K562 (cell line): ENCODE data around the gene SEMA3C. TPM values are rescaled to one million over a fixed set of nuclear protein-coding genes. Genes with fewer than 3 reads are reported as not detected.

Source experiments
- ATAC-seq: fragments of 200-7000 bp; cut with Tn5 transposase; 3 replicates; pipeline ENCODE4 v1.9.1; 2020; ENCODE audit warnings: moderate library complexity
- BruUV-seq: library from RNA; stranded (reverse); fragments of 400-500 nt; replicated peaks from 2 replicates; lab custom pipeline; 2021; lab: Mats Ljungman, UMichigan
- CTCF ChIA-PET: fragments of 300-600 bp; formaldehyde crosslinking; extraction: SDS; loops from one replicate; lab custom pipeline; 2021; ENCODE audit warnings: low intra/inter-chr PET ratio; lab: Yijun Ruan, JAX
- POLR2A ChIA-PET: fragments of 300-600, 350-650 bp; sonication (Branson Sonifier 250); formaldehyde crosslinking; extraction: SDS; loops from one replicate; lab custom pipeline; 2021; ENCODE audit warnings: antibody characterized with exemption, inconsistent platforms; lab: Yijun Ruan, JAX
- DNase-seq, 4 experiments: peaks; one replicate each; pipeline versions ENCODE4 v3.0.0 to v3.0.0-alpha.2; 2011 to 2018; ENCODE audit warnings: low spot score in 3 of 4, mixed read lengths in 3 of 4; ENCODE audit errors: extremely low read depth in 1 of 4
- FAIRE-seq: peaks from 2 replicates; lab custom pipeline; 2011; peaks lifted over from hg19 to GRCh38; lab: Jason Lieb, UNC
- H2AFZ ChIP-seq: 2 replicates; pipeline ENCODE4 v1.6.0; 2011; ENCODE audit warnings: low read depth, low read length, control low read depth, inconsistent platforms
- H3K27ac ChIP-seq: fragments of 200-600 bp; 3 replicates; pipeline ENCODE4 v1.8.0; 2011; ENCODE audit warnings: low read depth, mild to moderate bottlenecking, control low read depth, inconsistent platforms, low read length, moderate library complexity, mixed read lengths; ENCODE audit errors: extremely low read depth
- H3K27me3 ChIP-seq, 2 experiments: fragments of 300-600 bp in 1 of 2; 2 replicates in 1 of 2; 3 replicates in 1 of 2; pipeline versions ENCODE4 v1.6.0 to v1.8.0; 2011; ENCODE audit warnings: inconsistent platforms in 2 of 2, low read length in 2 of 2, mild to moderate bottlenecking in 1 of 2, mixed read lengths in 1 of 2, moderate library complexity in 1 of 2; ENCODE audit not compliant: control insufficient read depth in 2 of 2, insufficient read depth in 2 of 2
- H3K36me3 ChIP-seq: fragments of 300-600 bp; 3 replicates; pipeline ENCODE4 v1.8.0; 2011; ENCODE audit warnings: mild to moderate bottlenecking, low read length, inconsistent platforms; ENCODE audit not compliant: control insufficient read depth, insufficient read depth
- H3K4me1 ChIP-seq, 2 experiments: fragments of 200-600 bp in 1 of 2; replicated peaks in 1 of 2; 2 replicates in 1 of 2; 3 replicates in 1 of 2; pipeline versions ENCODE4 v1.5.1 to v1.8.0; 2011; ENCODE audit warnings: inconsistent platforms in 2 of 2, low read length in 2 of 2, mild to moderate bottlenecking in 1 of 2, mixed read lengths in 1 of 2, moderate library complexity in 1 of 2; ENCODE audit not compliant: control insufficient read depth in 2 of 2, insufficient read depth in 2 of 2
- H3K4me2 ChIP-seq: 2 replicates; pipeline ENCODE4 v1.6.1; 2011; ENCODE audit warnings: low read length, control low read depth, inconsistent platforms, mixed read lengths; ENCODE audit not compliant: insufficient read depth
- H3K4me3 ChIP-seq: fragments of 200-600 bp; sonication (generic), shearing (Covaris generic); 2 replicates; pipeline ENCODE4 v1.5.1; 2016; ENCODE audit warnings: control low read depth, inconsistent platforms
- H3K79me2 ChIP-seq: fragments of 200-600 bp; 3 replicates; pipeline ENCODE4 v1.8.0; 2011; ENCODE audit warnings: low read length, inconsistent platforms; ENCODE audit not compliant: control insufficient read depth, insufficient read depth
- H3K9ac ChIP-seq, 2 experiments: 2 replicates each; pipeline versions ENCODE4 v1.6.0 to v1.6.1; 2011; ENCODE audit warnings: low read depth in 2 of 2, low read length in 2 of 2, control low read depth in 1 of 2, inconsistent platforms in 1 of 2, mild to moderate bottlenecking in 1 of 2, mixed read lengths in 1 of 2; ENCODE audit not compliant: insufficient read depth in 1 of 2
- H3K9me1 ChIP-seq: one replicate; pipeline ENCODE4 v1.6.0; 2011; ENCODE audit warnings: inconsistent platforms, mild to moderate bottlenecking, low read length, moderate library complexity; ENCODE audit not compliant: control insufficient read depth, insufficient read depth
- H3K9me3 ChIP-seq: replicated peaks from 2 replicates; pipeline ENCODE4 v1.5.1; 2011; ENCODE audit warnings: low read depth, low read length, inconsistent platforms; ENCODE audit not compliant: control insufficient read depth, insufficient read depth
- H4K20me1 ChIP-seq: replicated peaks from 2 replicates; pipeline ENCODE4 v1.6.1; 2011; ENCODE audit warnings: low read length, inconsistent platforms, mixed read lengths; ENCODE audit not compliant: control insufficient read depth, insufficient read depth
- CBFA2T3 ChIP-seq: fragments of 450-650 bp; IDR thresholded peaks from 2 replicates; pipeline ENCODE4 v1.6.1; 2017
- DDX20 ChIP-seq: fragments of 450-650 bp; IDR thresholded peaks from 2 replicates; pipeline ENCODE4 v1.6.1; 2016; ENCODE audit warnings: missing genetic modification characterization, low read depth, mild to moderate bottlenecking, missing compliant biosample characterization, moderate library complexity
- DMBX1 ChIP-seq: fragments of 250-450 bp; sonication (Bioruptor Pico); IDR thresholded peaks from 2 replicates; pipeline ENCODE4 v1.8.0; 2022; ENCODE audit warnings: inconsistent platforms, mild to moderate bottlenecking, moderate library complexity, borderline replicate concordance
- EHMT2 ChIP-seq: fragments of 450-650 bp; IDR thresholded peaks from 2 replicates; pipeline ENCODE4 v1.6.1; 2018; ENCODE audit warnings: antibody characterized with exemption
- LCOR ChIP-seq: sonication (generic); formaldehyde crosslinking; IDR thresholded peaks from 2 replicates; pipeline ENCODE4 v1.8.0; 2022; ENCODE audit warnings: mild to moderate bottlenecking, missing genetic modification reagents
- NFYB ChIP-seq: IDR thresholded peaks from 2 replicates; pipeline ENCODE4 v1.6.1; 2011; ENCODE audit warnings: mild to moderate bottlenecking, moderate library complexity; ENCODE audit not compliant: insufficient read length; ENCODE audit errors: extremely low read depth
- PHB2 ChIP-seq: fragments of 450-650 bp; IDR thresholded peaks from 2 replicates; pipeline ENCODE4 v1.6.1; 2017; ENCODE audit warnings: low read depth
- RBM17 ChIP-seq: fragments of 200-400 bp; formaldehyde crosslinking; IDR thresholded peaks from 2 replicates; pipeline ENCODE4 v1.6.1; 2017; ENCODE audit warnings: low read depth, mild to moderate bottlenecking, low read length, borderline replicate concordance
- SMAD4 ChIP-seq: fragments of 250-450 bp; sonication (Bioruptor Pico); conservative IDR thresholded peaks from 2 replicates; pipeline ENCODE4 v1.8.0; 2021; ENCODE audit warnings: inconsistent platforms, mild to moderate bottlenecking, moderate library complexity
- TAL1 ChIP-seq: fragments of 450-650 bp; IDR thresholded peaks from 2 replicates; pipeline ENCODE4 v1.6.1; 2016; ENCODE audit warnings: mild to moderate bottlenecking
- TCF7L2 ChIP-seq: fragments of 150-350 bp; IDR thresholded peaks from 2 replicates; pipeline ENCODE4 v1.6.1; 2016; ENCODE audit warnings: low read depth, mild to moderate bottlenecking, low read length, moderate library complexity
- XRCC5 ChIP-seq: fragments of 200-400 bp; formaldehyde crosslinking; IDR thresholded peaks from 2 replicates; pipeline ENCODE4 v1.6.1; 2017; ENCODE audit warnings: low read depth, mild to moderate bottlenecking, low read length
- ZFP30 ChIP-seq: fragments of 250-450 bp; sonication (Bioruptor Pico); IDR thresholded peaks from 2 replicates; pipeline ENCODE4 v1.8.0; 2022; ENCODE audit warnings: moderate library complexity, mild to moderate bottlenecking, inconsistent platforms, borderline replicate concordance
- ZNF140 ChIP-seq: fragments of 250-450 bp; sonication (Bioruptor Pico); IDR thresholded peaks from 2 replicates; pipeline ENCODE4 v1.8.0; 2021; ENCODE audit warnings: moderate library complexity, mild to moderate bottlenecking, inconsistent platforms
- ZNF175 ChIP-seq: fragments of 200-800 bp; sonication (Bioruptor generic); IDR thresholded peaks from 2 replicates; pipeline ENCODE4 v1.6.1; 2016; ENCODE audit warnings: low read depth, mild to moderate bottlenecking, missing genetic modification characterization, missing compliant biosample characterization
- ZNF324 ChIP-seq: fragments of 250-450 bp; sonication (Bioruptor Pico); IDR thresholded peaks from 2 replicates; pipeline ENCODE4 v1.4.0; 2020; ENCODE audit warnings: mild to moderate bottlenecking
- ZNF395 ChIP-seq: fragments of 200-800 bp; sonication (Bioruptor generic); IDR thresholded peaks from 2 replicates; pipeline ENCODE4 v1.6.1; 2017; ENCODE audit warnings: missing genetic modification characterization, missing compliant biosample characterization
- ZNF740 ChIP-seq, 3 experiments: fragments of 200-800 bp in 1 of 3; sonication (Bioruptor generic) in 1 of 3; sonication (generic) in 1 of 3; formaldehyde crosslinking in 1 of 3; IDR thresholded peaks; 2 replicates each; pipeline versions ENCODE4 v1.6.1 to v1.8.0; 2016 to 2022; ENCODE audit warnings: mild to moderate bottlenecking in 2 of 3, missing compliant biosample characterization in 2 of 3, missing genetic modification characterization in 2 of 3, missing genetic modification reagents in 1 of 3
- WGBS: fragments of 100-300 bp; shearing (Covaris generic); methylation state at CpG from one replicate; pipeline ENCODE4 v1.1.6; 2016; ENCODE audit warnings: low coverage, mixed read lengths; ENCODE audit not compliant: insufficient coverage; ENCODE audit errors: missing lambda C conversion rate; 5-methylcytosine and 5-hydroxymethylcytosine counted together
- in situ Hi-C: fragments of 300-500 bp; cut with MboI; formaldehyde crosslinking; loops from 4 replicates; pipeline ENCODE4 v1.15.0; 2018; ENCODE audit warnings: inconsistent platforms, mixed read lengths
- intact Hi-C: fragments of 100-400 bp; cut with micrococcal nuclease; formaldehyde crosslinking; loops from 2 replicates; pipeline ENCODE4 v1.14.2; 2022
- polyA plus RNA-seq, 8 experiments: library from polyadenylated mRNA; depleted of rRNA in 4 of 8; stranded (reverse) in 5 of 8; unstranded in 3 of 8; fragments of >200 nt; fragmentation: Nextera tagmentation in 2 of 8; fragmentation: Illumina TruSeq in 1 of 8; extraction: Ambion mirVana in 2 of 8; extraction: Trizol in 1 of 8; gene quantifications; 2 replicates each; pipeline versions ENCODE4 v1.2.1 to v1.2.3, GENCODE V29; 2011 to 2014; ENCODE audit warnings: inconsistent platforms in 1 of 8, missing spikeins in 1 of 8
- total RNA-seq, 7 experiments: library from RNA; depleted of rRNA in 6 of 7; stranded (reverse); fragments of >200 nt in 6 of 7; fragmentation: Illumina TruSeq in 2 of 7; extraction: Trizol in 2 of 7; gene quantifications; 2 replicates each; pipeline versions ENCODE4 v1.2.1 to v1.2.3, GENCODE V29; 2011 to 2021; ENCODE audit warnings: low replicate concordance in 1 of 7

Gene SEMA3C
- total and polyA plus RNA-seq, 9 of the 15 experiments (the other 6 are each of a cell fraction or from before 2014, with no cell fraction given): 0.04 to 0.36 (median 0.12) TPM; not detected in 3

GRCh38 chr7:80882213-80882801 is 36.5 kb downstream of the SEMA3C start (continued):
- TF ChIP-seq TCF7L2: no peak
- no peak for TF ChIP-seq RBM17
- no peak for TF ChIP-seq PHB2
- no peak for TF ChIP-seq NFYB
- no peak for TF ChIP-seq ZNF140 (CRISPR knock-in tag)

GRCh38 chr7:80881351-80881900 is 37.4 kb downstream of the SEMA3C start:
- BruUV-seq: no TSS peak
- Histone ChIP-seq H3K4me3 (no peak overlapping the region), H4K20me1 (no peaks in the 10 kb centered on the region), H3K36me3 (no peaks in the 10 kb centered on the region), H3K9me1 (no peaks in the 10 kb centered on the region), H3K9me3 (no peaks in the 10 kb centered on the region; the same call in 1 of the 2 replicates), H2AFZ (no peak overlapping the region), H3K4me1 (no peaks in the 10 kb centered on the region), H3K79me2 (no peaks in the 10 kb centered on the region), H3K27ac (no peak overlapping the region), H3K4me2 (no peak overlapping the region), H3K9ac (no peak overlapping the region), H3K27me3 (no peaks in the 10 kb centered on the region)
- POLR2A ChIA-PET: no interaction called here
- in situ Hi-C loops (no loop called here), intact Hi-C loops (no loop called here)
- ATAC-seq (no peak), FAIRE-seq (no peak), DNase-seq (no peak)
- WGBS: 8% methylated on average over 1 of the region's 1 CpG
- CTCF ChIA-PET: no interaction called here
- TF ChIP-seq DMBX1 (CRISPR knock-in tag) (no peak), LCOR (CRISPR knock-in tag) (no peak), ZNF324 (CRISPR knock-in tag) (no peak), ZFP30 (no peak), SMAD4 (no peak), ZNF175 (CRISPR knock-in tag) (no peak), ZNF395 (CRISPR knock-in tag) (no peak), EHMT2 (no peak), XRCC5 (no peak), CBFA2T3 (no peak), DDX20 (tag) (no peak), TAL1 (no peak), ZNF740 (CRISPR knock-in tag; IDR thresholded peaks at IDR 0.05) (no peak), ZNF740 (tag; IDR thresholded peaks at IDR 0.05) (no peak)
